Activated CD8-positive, alpha-beta T cell treated with anti-CD3 and anti-CD28 coated beads, Interleukin-2, amount 10 ng/mL, durations not matched to agents 7 days and 5 days (primary cell): ENCODE measurements around the gene ICA1. TPM values are rescaled to one million over a fixed set of nuclear protein-coding genes. Genes with fewer than 3 reads are reported as not detected.
A peak's percentile ranks its signal among the peaks of the same experiment; 100 is the strongest.

ENCODE experiments used
- ATAC-seq: fragments of 150-1000 bp; cut with Tn5 transposase; one replicate; pipeline ENCODE4 v1.10.0; 2021; ENCODE audit warnings: moderate library complexity
- CTCF ChIA-PET: fragments of 350-600 bp; sonication (Branson Sonifier 250); formaldehyde crosslinking; loops from one replicate; lab custom pipeline; 2021; ENCODE audit warnings: antibody characterized with exemption; lab: Charles Lee
- POLR2A ChIA-PET: fragments of 350-600 bp; sonication (Branson Sonifier 250); formaldehyde crosslinking; loops from one replicate; lab custom pipeline; 2021; ENCODE audit warnings: antibody characterized with exemption; lab: Charles Lee
- DNase-seq: peaks from one replicate; pipeline ENCODE4 v3.0.0-alpha.2; 2020
- H3K27ac Mint-ChIP-seq: one replicate; pipeline ENCODE4 v1.8.0; 2021; ENCODE audit warnings: mild to moderate bottlenecking, mixed read lengths
- H3K27me3 Mint-ChIP-seq: one replicate; pipeline ENCODE4 v1.8.0; 2021; ENCODE audit warnings: low read depth, mixed read lengths
- H3K36me3 Mint-ChIP-seq: one replicate; pipeline ENCODE4 v1.8.0; 2021; ENCODE audit warnings: low read depth, mixed read lengths
- H3K4me1 Mint-ChIP-seq: one replicate; pipeline ENCODE4 v1.8.0; 2021; ENCODE audit warnings: low read depth, mixed read lengths
- H3K4me3 Mint-ChIP-seq: one replicate; pipeline ENCODE4 v1.8.0; 2021; ENCODE audit warnings: mild to moderate bottlenecking, mixed read lengths
- H3K9me3 Mint-ChIP-seq: one replicate; pipeline ENCODE4 v1.8.0; 2022; ENCODE audit warnings: mixed read lengths; ENCODE audit not compliant: insufficient read depth
- total RNA-seq, 2 experiments: library from RNA; stranded (reverse); gene quantifications; one replicate each; pipeline ENCODE4 v1.2.3, GENCODE V29; 2021

ICA1 gene
- total RNA-seq, 2 experiments from 2014 or later: 0.76 to 1.8 TPM

DNA sequence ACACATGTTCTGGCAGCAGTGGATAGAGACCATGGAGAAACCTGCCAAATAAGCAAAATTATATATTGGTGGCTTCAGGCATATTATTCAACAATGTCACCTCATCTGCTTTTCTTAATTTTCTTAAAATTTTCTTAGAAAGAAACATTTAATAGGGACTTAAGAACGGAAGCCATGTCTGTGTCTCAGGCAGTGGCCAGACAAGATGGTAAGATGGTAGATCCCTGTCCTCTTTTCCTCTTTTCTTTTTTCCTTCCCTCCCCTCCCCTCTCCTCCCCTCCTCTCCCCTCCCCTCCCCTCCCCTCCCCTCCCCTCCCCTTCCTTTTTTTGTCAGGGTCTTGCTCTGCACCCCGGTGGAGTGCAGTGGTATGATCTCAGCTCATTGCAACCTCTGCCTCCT is 24.2 kb upstream of the ICA1 start:
- Mint-ChIP-seq H3K4me3 (no peak overlapping the region), H3K27me3 (peaks cover 12% of the 10 kb centered on the region), H3K36me3 (no peaks in the 10 kb centered on the region), H3K9me3 (no peaks in the 10 kb centered on the region), H3K27ac (no peak overlapping the region), H3K4me1 (no peaks in the 10 kb centered on the region)
- DNase-seq: no peak
- ChIA-PET CTCF (no interaction called here), POLR2A (no interaction called here)
- no peak for ATAC-seq

DNA sequence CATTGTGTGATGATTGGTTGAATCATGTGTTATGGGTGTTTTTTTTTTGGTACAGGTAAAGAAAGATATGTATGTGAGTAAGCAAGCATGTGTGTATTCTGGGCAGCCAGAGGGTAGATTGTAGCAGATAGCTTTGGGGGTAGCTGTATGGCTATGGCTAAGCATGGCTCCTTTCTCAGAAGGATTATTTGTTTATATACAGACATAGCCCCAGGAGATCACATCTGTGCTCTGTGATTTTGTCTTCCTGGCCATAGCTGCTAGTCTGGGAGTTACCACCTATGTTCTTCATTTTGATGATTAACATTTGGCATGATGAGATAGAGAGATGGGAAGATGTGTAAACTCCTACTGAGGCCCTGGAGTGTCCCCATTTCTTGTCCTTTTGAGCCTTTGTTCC is 23.2 kb upstream of the ICA1 start:
- H3K27me3 Mint-ChIP-seq: peaks cover 12% of the 10 kb centered on the region
- H3K36me3 Mint-ChIP-seq: no peaks in the 10 kb centered on the region
- no peak overlapping the region for H3K4me3 Mint-ChIP-seq
- no peak overlapping the region for H3K27ac Mint-ChIP-seq
- no peak for ATAC-seq
- CTCF ChIA-PET: interaction anchor here (1.2 kb wide), 1 partner anchor 10 kb away, joined by 3 read pairs; no protein-coding TSS in a partner anchor
- DNase-seq: no peak
- H3K9me3 Mint-ChIP-seq: no peaks in the 10 kb centered on the region
- POLR2A ChIA-PET: no interaction called here
- H3K4me1 Mint-ChIP-seq: no peaks in the 10 kb centered on the region

DNA sequence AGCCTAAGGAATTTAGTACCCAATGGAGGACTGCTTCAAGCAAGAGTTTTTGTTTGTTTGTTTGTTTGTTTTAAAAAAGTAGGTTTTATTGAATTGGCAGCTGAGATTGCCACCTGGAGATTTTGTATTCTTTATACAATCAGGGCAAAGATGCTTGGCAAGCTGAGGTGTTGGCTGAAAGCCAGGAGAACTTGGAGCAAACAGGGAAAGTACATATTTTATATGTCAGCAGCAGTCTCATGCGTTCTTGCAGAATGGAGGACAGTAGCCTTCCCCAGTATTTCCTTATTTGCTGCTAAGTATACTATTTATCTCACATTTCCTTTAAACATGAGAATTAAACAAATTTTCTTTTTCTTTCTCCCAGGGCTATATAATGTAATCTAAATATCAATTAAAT is 22.6 kb upstream of the ICA1 start:
- ChIA-PET POLR2A (no interaction called here), CTCF (interaction anchor here (1.2 kb wide), 1 partner anchor 11 kb away, joined by 3 read pairs; no protein-coding TSS in a partner anchor)
- H3K36me3 Mint-ChIP-seq: no peaks in the 10 kb centered on the region
- peaks cover 9% of the 10 kb centered on the region for H3K27me3 Mint-ChIP-seq
- DNase-seq (no peak), ATAC-seq (no peak)
- no peak overlapping the region for H3K4me3 Mint-ChIP-seq
- no peak overlapping the region for H3K27ac Mint-ChIP-seq
- no peaks in the 10 kb centered on the region for H3K4me1 Mint-ChIP-seq
- H3K9me3 Mint-ChIP-seq: no peaks in the 10 kb centered on the region

DNA sequence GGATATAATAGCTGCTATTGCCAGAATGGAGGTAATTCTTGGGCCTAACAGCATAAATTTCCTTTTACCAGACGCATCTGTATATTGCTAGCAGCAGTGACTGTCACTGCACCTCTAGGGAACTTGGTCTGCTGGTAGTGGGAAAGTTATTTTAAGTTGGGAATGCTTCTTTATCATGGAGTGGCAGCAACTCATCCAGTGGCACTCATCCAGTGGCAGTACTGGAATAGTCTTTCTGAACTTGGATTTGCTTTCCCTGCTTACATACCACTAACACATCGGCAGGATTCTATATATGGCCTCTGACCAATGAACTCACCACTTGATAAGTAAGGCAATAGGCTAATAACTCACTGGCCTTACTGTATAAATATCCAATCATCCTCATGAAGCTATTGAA is 22.0 kb upstream of the ICA1 start:
- ChIA-PET CTCF (interaction anchor here (1.2 kb wide), 1 partner anchor 12 kb away, joined by 3 read pairs; no protein-coding TSS in a partner anchor), POLR2A (no interaction called here)
- ATAC-seq (no peak), DNase-seq (no peak)
- Mint-ChIP-seq H3K4me3 (no peak overlapping the region), H3K27me3 (peaks cover 9% of the 10 kb centered on the region), H3K36me3 (no peaks in the 10 kb centered on the region), H3K27ac (no peak overlapping the region), H3K9me3 (no peaks in the 10 kb centered on the region), H3K4me1 (no peaks in the 10 kb centered on the region)

DNA sequence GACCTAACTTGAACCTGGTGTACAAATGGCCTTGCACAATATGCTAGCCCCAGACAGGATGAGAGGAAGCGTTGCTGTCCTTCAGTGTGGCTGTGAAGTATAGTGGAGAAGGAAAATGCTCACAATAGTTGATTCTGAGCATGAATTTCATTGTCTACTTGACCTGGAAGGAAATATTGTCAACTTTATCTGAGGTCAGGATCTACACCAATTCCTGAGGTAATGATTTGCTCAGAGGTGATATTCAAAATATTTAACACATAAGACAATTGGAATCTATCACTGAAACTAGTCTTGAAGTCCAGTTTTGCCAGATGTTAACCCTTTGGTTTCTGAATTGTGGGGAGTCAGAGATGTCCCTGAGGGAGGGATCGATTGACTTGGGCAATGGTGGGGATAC is 20.9 kb upstream of the ICA1 start:
- DNase-seq (no peak), ATAC-seq (no peak)
- Mint-ChIP-seq H3K4me1 (no peaks in the 10 kb centered on the region), H3K27me3 (peaks cover 6% of the 10 kb centered on the region), H3K27ac (no peak overlapping the region), H3K4me3 (no peak overlapping the region), H3K36me3 (no peaks in the 10 kb centered on the region), H3K9me3 (no peaks in the 10 kb centered on the region)
- CTCF ChIA-PET: interaction anchor here (1.6 kb wide), 1 partner anchor 12 kb away, joined by 5 read pairs; no protein-coding TSS in a partner anchor
- POLR2A ChIA-PET: no interaction called here

DNA sequence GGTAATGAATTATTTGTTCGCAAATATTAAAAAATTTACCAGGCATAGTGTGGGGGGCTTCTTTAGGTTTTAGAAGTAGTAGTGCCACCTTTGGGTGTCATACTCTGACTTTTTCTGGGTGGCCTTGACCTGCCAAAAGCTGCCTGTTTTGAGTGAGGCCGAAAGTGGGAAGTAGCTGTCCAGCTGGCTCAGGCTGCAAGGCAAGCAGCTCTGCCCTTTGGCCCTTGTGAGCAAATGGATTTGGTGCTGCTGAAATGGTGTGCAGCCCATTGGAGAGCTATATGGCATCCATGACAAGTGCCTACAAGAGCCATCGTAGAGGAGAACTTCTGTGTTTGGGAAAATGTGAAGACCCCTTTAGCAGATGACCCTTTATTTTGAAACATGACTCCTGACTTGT is 20.2 kb upstream of the ICA1 start:
- Mint-ChIP-seq H3K4me1 (no peaks in the 10 kb centered on the region), H3K4me3 (no peak overlapping the region), H3K27ac (no peak overlapping the region), H3K36me3 (no peaks in the 10 kb centered on the region), H3K9me3 (no peaks in the 10 kb centered on the region), H3K27me3 (peaks cover 5% of the 10 kb centered on the region)
- ATAC-seq: no peak
- POLR2A ChIA-PET: no interaction called here
- CTCF ChIA-PET: interaction anchor here (0.7 to 1.6 kb wide), 2 partner anchors 12 to 14 kb away, joined by 3 to 5 read pairs; no protein-coding TSS in a partner anchor
- DNase-seq: no peak

DNA sequence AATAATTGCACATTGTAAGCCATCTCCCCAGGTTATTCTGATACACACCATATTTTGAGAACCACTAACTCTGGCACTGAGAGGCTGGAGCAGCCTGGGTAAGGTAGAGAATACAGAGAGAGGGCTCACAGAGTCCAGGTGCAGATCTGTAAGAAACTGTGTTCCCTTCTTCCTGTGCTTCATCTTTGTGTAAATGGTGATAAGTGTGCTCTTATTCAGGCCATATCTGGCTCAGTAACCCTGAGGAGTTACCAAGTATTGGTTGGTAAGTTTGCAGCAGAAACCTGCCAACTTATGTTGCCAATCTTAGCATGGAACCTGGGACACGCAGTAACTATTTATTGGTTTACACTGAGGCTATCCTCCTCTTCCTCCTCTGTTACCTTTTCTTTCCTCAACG is 16.2 kb upstream of the ICA1 start:
- H3K27ac Mint-ChIP-seq: no peak overlapping the region
- no peaks in the 10 kb centered on the region for H3K4me1 Mint-ChIP-seq
- H3K4me3 Mint-ChIP-seq: no peak overlapping the region
- peaks cover 7% of the 10 kb centered on the region for H3K27me3 Mint-ChIP-seq
- ChIA-PET CTCF (interaction anchor here (1.2 kb wide), 1 partner anchor 18 kb away, joined by 3 read pairs; no protein-coding TSS in a partner anchor), POLR2A (no interaction called here)
- DNase-seq (no peak), ATAC-seq (no peak)
- no peaks in the 10 kb centered on the region for H3K9me3 Mint-ChIP-seq
- no peaks in the 10 kb centered on the region for H3K36me3 Mint-ChIP-seq

DNA sequence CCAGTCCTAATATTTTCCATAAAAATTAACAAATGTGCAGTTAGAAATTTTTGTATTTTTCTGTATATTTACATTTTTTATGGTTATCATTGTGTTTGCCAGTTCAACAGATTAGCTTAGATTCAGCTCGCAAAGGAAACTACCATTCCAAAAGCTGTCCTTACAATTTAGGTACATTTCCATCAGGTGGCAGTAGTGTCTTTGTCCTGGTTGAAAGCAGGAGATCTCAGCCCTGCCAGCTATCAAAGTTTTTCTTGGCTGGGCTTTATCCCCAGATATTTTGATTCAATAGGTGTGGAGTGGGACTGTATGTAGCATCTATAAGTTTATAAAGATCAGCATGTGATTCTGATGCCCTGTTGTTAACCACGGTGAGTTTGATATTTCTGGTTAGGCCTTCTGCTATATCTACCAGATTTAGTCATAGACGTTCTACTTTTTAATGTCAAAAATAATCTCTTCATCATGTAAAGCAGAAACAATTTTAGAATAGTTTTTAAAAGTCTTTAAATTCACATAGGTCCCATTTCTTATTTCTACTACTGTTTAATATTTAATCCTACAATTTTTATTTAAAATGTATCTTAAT is 15.5 kb upstream of the ICA1 start:
- no peak for ATAC-seq
- no peak overlapping the region for H3K27ac Mint-ChIP-seq
- H3K4me3 Mint-ChIP-seq: no peak overlapping the region

DNA sequence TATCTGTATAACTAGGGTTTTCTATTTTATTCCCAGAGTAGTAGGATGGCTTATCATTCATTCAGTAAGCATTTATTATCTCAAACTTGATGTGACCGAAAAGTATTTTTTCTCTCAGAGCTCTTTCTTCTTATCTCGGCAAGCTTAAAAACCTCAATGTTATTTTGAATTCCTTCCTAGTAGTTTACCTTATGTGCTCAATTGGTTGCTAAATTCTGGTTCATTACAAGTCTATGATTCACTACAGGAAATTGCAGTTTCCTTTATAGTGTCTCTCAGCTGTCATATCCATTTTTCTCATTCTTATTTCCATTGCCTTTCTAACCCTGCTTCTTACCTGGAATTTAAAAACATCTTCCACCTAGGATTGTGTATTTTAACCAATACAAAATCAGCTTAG is 12.6 kb upstream of the ICA1 start:
- H3K4me1 Mint-ChIP-seq: no peaks in the 10 kb centered on the region
- ATAC-seq: no peak
- H3K9me3 Mint-ChIP-seq: no peaks in the 10 kb centered on the region
- no peak overlapping the region for H3K27ac Mint-ChIP-seq
- ChIA-PET CTCF (no interaction called here), POLR2A (no interaction called here)
- H3K27me3 Mint-ChIP-seq: peaks cover 18% of the 10 kb centered on the region
- DNase-seq: no peak
- H3K4me3 Mint-ChIP-seq: no peak overlapping the region
- no peaks in the 10 kb centered on the region for H3K36me3 Mint-ChIP-seq

More for the DNA sequence above, 15.5 kb upstream of the ICA1 start:
- Mint-ChIP-seq H3K36me3 (no peaks in the 10 kb centered on the region), H3K9me3 (no peaks in the 10 kb centered on the region), H3K27me3 (peaks cover 7% of the 10 kb centered on the region), H3K4me1 (no peaks in the 10 kb centered on the region)
- ChIA-PET CTCF (interaction anchor here (2.3 kb wide), 1 partner anchor 19 kb away, joined by 12 read pairs; no protein-coding TSS in a partner anchor), POLR2A (no interaction called here)
- no peak for DNase-seq

DNA sequence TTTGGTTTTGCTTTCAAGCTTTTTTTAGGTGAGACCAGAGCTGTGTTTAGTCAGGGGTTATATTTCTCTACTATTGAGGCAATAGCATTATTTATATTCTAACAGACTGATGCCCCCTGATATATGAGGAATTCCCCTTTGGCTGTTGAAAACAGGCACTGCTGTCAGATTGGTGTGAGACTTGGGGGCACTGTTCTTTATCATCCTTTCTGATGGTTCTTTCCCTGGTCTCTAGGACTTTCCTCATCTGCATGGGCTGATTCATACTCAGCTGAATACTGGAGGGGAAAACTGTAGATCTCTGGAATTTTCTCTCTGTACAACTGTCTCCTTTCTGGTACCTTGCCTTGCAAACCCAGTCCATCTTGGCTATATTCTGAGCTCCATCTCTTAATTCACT is 10.0 kb upstream of the ICA1 start:
- no peaks in the 10 kb centered on the region for H3K36me3 Mint-ChIP-seq
- H3K4me1 Mint-ChIP-seq: no peaks in the 10 kb centered on the region
- H3K4me3 Mint-ChIP-seq: no peak overlapping the region
- H3K27ac Mint-ChIP-seq: no peak overlapping the region
- ATAC-seq: no peak
- no peaks in the 10 kb centered on the region for H3K9me3 Mint-ChIP-seq
- DNase-seq: no peak
- CTCF ChIA-PET: interaction anchor here (0.6 kb wide), 1 partner anchor 24 kb away, joined by 3 read pairs; no protein-coding TSS in a partner anchor
- H3K27me3 Mint-ChIP-seq: peaks cover 18% of the 10 kb centered on the region
- POLR2A ChIA-PET: no interaction called here

DNA sequence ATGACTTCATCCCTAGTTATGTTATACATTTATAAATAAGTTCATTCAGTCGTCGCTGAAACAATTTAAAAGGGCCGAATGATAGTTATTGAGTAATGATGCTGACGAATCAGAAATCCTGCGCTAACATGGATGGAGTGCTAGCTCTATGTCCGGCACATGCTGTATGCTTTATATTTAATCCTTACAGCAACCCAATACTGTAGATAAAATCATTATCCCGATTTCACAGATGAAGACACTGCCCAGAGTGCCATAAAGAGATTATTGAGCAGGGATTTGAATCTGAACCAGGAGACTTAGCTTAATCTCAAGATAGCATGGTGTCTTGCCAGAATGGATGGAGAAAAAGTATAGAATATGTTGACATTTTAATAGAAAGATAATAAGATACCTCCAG is 1.1 kb upstream of the ICA1 start:
- no peak for DNase-seq
- Mint-ChIP-seq H3K4me1 (peaks cover 6% of the 10 kb centered on the region), H3K27me3 (peaks cover 50% of the 10 kb centered on the region), H3K36me3 (no peaks in the 10 kb centered on the region), H3K9me3 (no peaks in the 10 kb centered on the region), H3K27ac (no peak overlapping the region), H3K4me3 (peak overlapping the region; percentile 19)
- POLR2A ChIA-PET: interaction anchor here (0.7 kb wide), 1 partner anchor 88 kb away, joined by 3 read pairs; no protein-coding TSS in a partner anchor
- CTCF ChIA-PET: no interaction called here
- ATAC-seq: no peak

DNA sequence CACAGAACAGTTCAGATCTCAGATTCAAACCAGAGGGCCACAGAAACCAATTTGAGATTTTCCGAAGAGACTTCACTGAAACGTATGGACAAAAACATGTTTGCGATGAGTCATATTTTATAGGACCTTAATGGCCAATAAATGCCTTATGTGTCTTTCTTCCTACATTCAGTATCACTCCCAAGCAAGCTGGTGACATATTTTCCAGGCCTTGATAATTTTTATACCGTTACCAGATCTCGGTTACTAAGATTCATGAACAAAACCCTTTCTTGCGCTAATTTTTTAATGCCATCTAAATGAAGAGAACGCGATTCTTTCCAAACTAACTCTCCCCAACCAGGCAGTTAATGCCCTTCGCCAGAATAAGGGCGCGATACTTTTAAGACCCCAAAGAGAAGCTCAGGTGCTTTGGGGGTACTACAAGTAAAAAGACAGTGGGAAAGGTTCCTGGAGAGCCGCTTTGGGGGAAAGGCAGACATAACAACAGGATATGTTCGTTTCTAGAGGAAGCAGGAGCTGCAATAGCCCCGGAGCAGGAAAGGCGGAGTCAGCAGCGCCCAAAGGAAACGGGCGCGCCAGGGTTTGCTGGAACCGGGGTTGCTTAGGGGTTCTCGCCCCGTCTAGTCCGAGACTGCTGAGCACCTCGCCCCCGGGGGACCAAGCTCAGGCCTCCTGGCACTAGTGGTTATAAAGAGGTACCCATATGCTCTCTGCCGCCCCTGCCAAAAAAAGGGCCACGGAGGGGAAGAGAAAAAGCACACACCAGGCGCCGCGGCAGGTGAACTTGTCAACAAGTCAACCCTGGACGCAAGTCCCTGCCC is 884 bp downstream of the ICA1 start:
- ChIA-PET POLR2A (no interaction called here), CTCF (interaction anchor here (1.6 kb wide), 1 partner anchor 35 kb away, joined by 3 read pairs; no protein-coding TSS in a partner anchor)
- H3K36me3 Mint-ChIP-seq: no peaks in the 10 kb centered on the region
- peaks cover 50% of the 10 kb centered on the region for H3K27me3 Mint-ChIP-seq
- H3K4me1 Mint-ChIP-seq: peaks cover 6% of the 10 kb centered on the region
- ATAC-seq (peak; percentile 50), DNase-seq (no peak)
- H3K27ac Mint-ChIP-seq: no peak overlapping the region
- H3K9me3 Mint-ChIP-seq: no peaks in the 10 kb centered on the region
- H3K4me3 Mint-ChIP-seq: peak overlapping the region; percentile 70
